Measurements from ENCODE around the gene MAP3K9.

DNA sequence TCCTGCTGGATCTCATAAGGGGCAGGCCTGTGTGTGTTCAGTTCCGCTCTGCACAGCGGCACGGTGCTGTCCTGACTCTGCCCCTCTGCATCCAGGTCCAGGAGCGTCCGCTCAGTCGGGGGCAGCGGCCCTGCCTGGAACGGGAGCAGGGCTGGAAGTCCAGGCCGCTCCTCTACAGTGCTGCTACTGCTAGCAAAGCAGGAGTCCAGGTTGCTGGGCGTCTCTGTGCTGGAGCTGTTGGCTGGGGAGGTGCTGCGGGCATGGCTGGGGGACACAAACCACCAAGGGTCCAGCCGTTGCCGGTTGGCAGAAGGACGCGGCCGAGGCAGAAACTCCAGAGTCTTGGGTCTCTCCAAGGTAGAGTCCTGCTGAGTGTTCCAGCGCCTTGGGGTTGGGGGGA, 78.9 kb downstream of the MAP3K9 start:
- TF ChIP-seq CTCF (IDR thresholded peaks at IDR 0.05) = no peak
- no peak for TF ChIP-seq EP300 (IDR thresholded peaks at IDR 0.05)

Data from sigmoid colon (tissue), 4 donors.